Upper lobe of left lung (tissue), 6 donors: ENCODE measurements around the gene LOX. TPM values are rescaled to one million over a fixed set of nuclear protein-coding genes. Genes with fewer than 3 reads are reported as not detected.

Experiments used
- ATAC-seq, 2 donors: fragments of 200-7000 bp; cut with Tn5 transposase; one replicate each; pipeline ENCODE4 v1.9.1; 2022; ENCODE audit warnings: mild to moderate bottlenecking in 2 of 2, moderate library complexity in 2 of 2; ENCODE audit not compliant: low FRiP score in 2 of 2
- DNase-seq, 2 donors: peaks; one replicate each; pipeline ENCODE4 v3.0.0-alpha.2; 2019 to 2020
- H3K27ac ChIP-seq, 4 donors: fragments of 200-600 bp; sonication (generic); one replicate each; pipeline ENCODE4 v1.5.1; 2016 to 2019
- H3K27me3 ChIP-seq, 4 donors: fragments of 200-600 bp; sonication (generic); one replicate each; pipeline ENCODE4 v1.5.1; 2017 to 2019
- H3K36me3 ChIP-seq, 4 donors: fragments of 200-600 bp; sonication (generic); one replicate each; pipeline ENCODE4 v1.5.1; 2016 to 2019
- H3K4me1 ChIP-seq, 4 donors: fragments of 200-600 bp; sonication (generic); one replicate each; pipeline ENCODE4 v1.5.1; 2018 to 2019
- H3K4me3 ChIP-seq, 4 donors: fragments of 200-600 bp; sonication (generic); one replicate each; pipeline ENCODE4 v1.5.1; 2017 to 2019; ENCODE audit warnings: mild to moderate bottlenecking in 2 of 4, moderate library complexity in 1 of 4
- H3K9me3 ChIP-seq, 4 donors: fragments of 200-600 bp; sonication (generic); one replicate each; pipeline ENCODE4 v1.5.1; 2018 to 2019
- EP300 ChIP-seq, 4 donors: sonication (generic); formaldehyde crosslinking; IDR thresholded peaks; one replicate each; pipeline ENCODE4 v1.5.1; 2017; ENCODE audit warnings: antibody characterized with exemption in 4 of 4, control low read depth in 2 of 4
- POLR2A ChIP-seq, 4 donors: fragments of 450-650 bp; IDR thresholded peaks; one replicate each; pipeline ENCODE4 v1.5.1; 2016 to 2017; ENCODE audit warnings: antibody characterized with exemption in 4 of 4, mild to moderate bottlenecking in 2 of 4
- POLR2AphosphoS5 ChIP-seq, 2 donors: sonication (generic); formaldehyde crosslinking; IDR thresholded peaks; one replicate each; pipeline ENCODE4 v1.5.1; 2017; ENCODE audit warnings: antibody characterized with exemption in 2 of 2
- WGBS, 2 donors: methylation state at CpG; one replicate each; pipeline ENCODE4 v1.1.5; 2017 to 2018; 5-methylcytosine and 5-hydroxymethylcytosine counted together
- total RNA-seq, 6 donors: library from RNA; depleted of rRNA in 4 of 6; stranded (reverse); fragments of >200 nt in 4 of 6; gene quantifications; one replicate each; pipeline versions ENCODE4 v1.1.0 to v1.2.1, GENCODE V29; 2016 to 2021
- TF ChIP-seq, protein P1 (sequence below), 6 experiments: fragments of 450-650 bp in 4 of 6; fragments of 200-600 bp in 2 of 6; sonication (generic) in 2 of 6; IDR thresholded peaks; one replicate each; pipeline ENCODE4 v1.5.1; 2016 to 2019; ENCODE audit warnings: antibody characterized with exemption in 6 of 6
- donor health status: DM: no; HTN: no; CAD: no; lungs with moderate emphysema.
- donor health status: DM: no; HTN: yes; CAD: no; lungs with severe emphysema.

The LOX gene
- total RNA-seq, 6 donors from 2014 or later: 5.2 to 48.7 (median 23.9) TPM

DNA sequence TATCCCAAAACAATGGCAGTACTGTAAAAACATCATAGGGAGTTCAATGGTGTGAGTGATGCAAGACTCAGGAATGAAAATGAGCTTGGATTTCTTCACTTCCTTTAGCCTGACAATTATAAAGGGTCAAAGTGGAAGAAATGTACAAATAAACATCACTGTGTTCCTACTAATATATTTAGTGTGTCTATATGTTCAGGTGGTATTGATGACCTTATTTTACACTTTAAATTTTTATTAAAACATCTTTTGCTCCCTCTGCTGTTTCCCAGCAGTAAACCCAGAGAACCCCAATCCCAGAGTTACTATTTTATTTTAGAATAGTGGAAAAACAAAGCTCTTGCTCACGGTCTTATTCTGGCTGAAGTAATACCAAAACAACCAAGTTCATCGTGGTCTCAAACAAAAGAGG, 2.0 kb downstream of the LOX start:
- Histone ChIP-seq H3K27ac (no peak overlapping the region), H3K4me3 (peak overlapping the region in 3 of 4 donors; percentile 51 to 56 (median 53)), H3K36me3 (peaks cover 0 to 4% (median 0%) of the 10 kb centered on the region in 4 donors), H3K4me1 (peaks cover 5 to 27% (median 22%) of the 10 kb centered on the region in 4 donors), H3K27me3 (peaks cover 0 to 8% (median 1%) of the 10 kb centered on the region in 4 donors), H3K9me3 (no peaks in the 10 kb centered on the region)
- TF ChIP-seq EP300 (IDR thresholded peaks at IDR 0.05) (no peak), POLR2AphosphoS5 (IDR thresholded peaks at IDR 0.05) (no peak), POLR2A (IDR thresholded peaks at IDR 0.05) (no peak)
- TF ChIP-seq, protein P1, sequence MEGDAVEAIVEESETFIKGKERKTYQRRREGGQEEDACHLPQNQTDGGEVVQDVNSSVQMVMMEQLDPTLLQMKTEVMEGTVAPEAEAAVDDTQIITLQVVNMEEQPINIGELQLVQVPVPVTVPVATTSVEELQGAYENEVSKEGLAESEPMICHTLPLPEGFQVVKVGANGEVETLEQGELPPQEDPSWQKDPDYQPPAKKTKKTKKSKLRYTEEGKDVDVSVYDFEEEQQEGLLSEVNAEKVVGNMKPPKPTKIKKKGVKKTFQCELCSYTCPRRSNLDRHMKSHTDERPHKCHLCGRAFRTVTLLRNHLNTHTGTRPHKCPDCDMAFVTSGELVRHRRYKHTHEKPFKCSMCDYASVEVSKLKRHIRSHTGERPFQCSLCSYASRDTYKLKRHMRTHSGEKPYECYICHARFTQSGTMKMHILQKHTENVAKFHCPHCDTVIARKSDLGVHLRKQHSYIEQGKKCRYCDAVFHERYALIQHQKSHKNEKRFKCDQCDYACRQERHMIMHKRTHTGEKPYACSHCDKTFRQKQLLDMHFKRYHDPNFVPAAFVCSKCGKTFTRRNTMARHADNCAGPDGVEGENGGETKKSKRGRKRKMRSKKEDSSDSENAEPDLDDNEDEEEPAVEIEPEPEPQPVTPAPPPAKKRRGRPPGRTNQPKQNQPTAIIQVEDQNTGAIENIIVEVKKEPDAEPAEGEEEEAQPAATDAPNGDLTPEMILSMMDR (IDR thresholded peaks at IDR 0.05): no peak
- no peak for DNase-seq
- ATAC-seq: no peak
- WGBS, 2 donors: 44 to 50% methylated on average over 2 of the region's 2 CpGs

DNA sequence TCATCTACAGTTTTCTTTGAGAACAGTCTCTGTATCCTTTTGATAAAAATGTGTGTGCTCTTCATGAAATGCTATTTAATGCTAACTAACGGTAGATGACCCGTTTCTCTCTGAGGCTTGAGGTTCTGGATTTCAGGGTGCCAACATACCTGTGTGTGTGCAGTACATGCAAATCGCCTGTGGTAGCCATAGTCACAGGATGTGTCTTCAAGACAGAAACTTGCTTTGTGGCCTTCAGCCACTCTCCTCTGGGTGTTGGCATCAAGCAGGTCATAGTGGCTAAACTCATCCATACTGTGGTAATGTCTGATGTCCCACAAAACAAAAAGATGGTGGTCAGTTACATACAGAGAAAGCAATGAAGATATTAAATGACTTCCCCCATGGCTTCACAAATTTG, 4.2 kb downstream of the LOX start:
- 85 to 93% methylated on average over 3 of the region's 3 CpGs for WGBS, 2 donors
- Histone ChIP-seq H3K4me3 (no peak overlapping the region), H3K27ac (no peak overlapping the region), H3K4me1 (peaks cover 5 to 27% (median 22%) of the 10 kb centered on the region in 4 donors), H3K36me3 (peaks cover 0 to 4% (median 1%) of the 10 kb centered on the region in 4 donors), H3K27me3 (peaks cover 0 to 8% (median 1%) of the 10 kb centered on the region in 4 donors), H3K9me3 (no peaks in the 10 kb centered on the region)
- TF ChIP-seq POLR2AphosphoS5 (IDR thresholded peaks at IDR 0.05): no peak
- TF ChIP-seq, protein P1 (IDR thresholded peaks at IDR 0.05): no peak
- no peak for TF ChIP-seq POLR2A (IDR thresholded peaks at IDR 0.05)
- no peak for TF ChIP-seq EP300 (IDR thresholded peaks at IDR 0.05)
- ATAC-seq (no peak), DNase-seq (no peak)

DNA sequence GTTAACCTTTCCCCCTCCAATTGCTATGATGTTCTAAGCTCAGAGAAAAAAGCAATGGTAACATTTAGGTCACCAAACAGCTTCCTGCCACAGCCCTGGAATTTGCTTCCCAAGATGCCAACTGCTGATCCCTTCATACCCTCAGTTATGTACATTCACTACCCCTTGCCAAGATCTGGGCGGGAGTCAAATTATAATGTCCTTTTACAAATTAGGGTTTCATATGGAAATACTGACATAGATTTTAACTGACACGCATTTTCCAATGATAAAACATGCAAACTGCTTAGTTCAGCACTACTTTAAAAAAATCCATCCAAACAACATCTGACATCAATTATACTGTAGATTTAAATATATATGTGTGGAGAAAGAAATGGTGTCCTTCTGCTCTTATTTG, 5.0 kb downstream of the LOX start:
- ATAC-seq: no peak
- TF ChIP-seq, protein P1 (IDR thresholded peaks at IDR 0.05): no peak
- no peak for TF ChIP-seq POLR2AphosphoS5 (IDR thresholded peaks at IDR 0.05)
- TF ChIP-seq POLR2A (IDR thresholded peaks at IDR 0.05): no peak
- no peak for TF ChIP-seq EP300 (IDR thresholded peaks at IDR 0.05)
- Histone ChIP-seq H3K4me3 (no peak overlapping the region), H3K36me3 (peaks cover 0 to 4% (median 1%) of the 10 kb centered on the region in 4 donors), H3K9me3 (no peaks in the 10 kb centered on the region), H3K27ac (no peak overlapping the region), H3K27me3 (peaks cover 0 to 8% (median 1%) of the 10 kb centered on the region in 4 donors), H3K4me1 (peaks cover 5 to 19% (median 15%) of the 10 kb centered on the region in 4 donors)
- DNase-seq: no peak
- WGBS, 2 donors: 92% methylated on average over 2 of the region's 2 CpGs

DNA sequence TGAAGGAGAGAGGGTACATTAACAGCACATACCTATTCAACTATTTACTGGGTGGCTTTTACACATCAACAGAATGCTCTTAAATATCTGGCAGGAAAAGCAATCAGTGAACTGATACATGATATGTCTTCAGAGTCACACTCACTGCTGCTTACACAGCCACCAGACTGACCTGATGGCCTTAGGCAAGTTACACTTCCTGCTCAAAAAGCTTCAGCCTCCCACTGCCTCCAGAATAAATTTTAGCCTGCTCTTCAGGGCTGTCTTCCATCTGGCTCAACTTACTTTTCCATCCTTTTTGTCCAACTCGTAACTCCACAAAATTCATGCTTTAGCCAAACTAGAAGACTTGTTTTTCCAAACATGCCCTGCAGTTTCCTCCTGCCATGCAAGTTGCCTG, 10.7 kb downstream of the LOX start:
- no peaks in the 10 kb centered on the region for H3K9me3 ChIP-seq
- WGBS, 2 donors: 76% methylated on average over 1 of the region's 1 CpG
- no peaks in the 10 kb centered on the region for H3K4me1 ChIP-seq
- DNase-seq (no peak), ATAC-seq (no peak)
- TF ChIP-seq EP300 (IDR thresholded peaks at IDR 0.05) (no peak), POLR2AphosphoS5 (IDR thresholded peaks at IDR 0.05) (no peak)
- TF ChIP-seq, protein P1 (IDR thresholded peaks at IDR 0.05): no peak
- peaks cover 0 to 7% (median 0%) of the 10 kb centered on the region in 4 donors for H3K36me3 ChIP-seq
- no peak overlapping the region for H3K4me3 ChIP-seq
- no peaks in the 10 kb centered on the region for H3K27me3 ChIP-seq
- H3K27ac ChIP-seq: no peak overlapping the region

DNA sequence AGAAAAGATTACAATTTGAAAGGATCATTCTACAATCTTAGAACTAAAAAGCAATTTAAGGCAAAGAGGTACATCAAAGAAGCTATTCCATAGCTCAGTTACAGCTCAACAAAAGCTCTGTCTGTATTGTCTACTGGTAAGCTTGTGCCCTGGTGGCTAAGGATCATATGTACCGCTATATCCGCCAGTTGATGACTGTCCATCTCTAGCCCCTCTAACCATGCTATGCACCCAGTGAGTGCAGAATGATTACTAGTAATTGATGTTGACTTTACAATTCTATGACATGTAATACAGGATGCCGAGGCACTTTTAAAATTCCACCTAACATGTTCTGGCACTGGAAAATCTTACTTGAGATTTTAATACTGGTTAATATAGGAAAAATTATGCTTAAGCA, 13.1 kb downstream of the LOX start:
- Histone ChIP-seq H3K4me3 (no peak overlapping the region), H3K9me3 (no peaks in the 10 kb centered on the region), H3K36me3 (peaks cover 0 to 7% (median 0%) of the 10 kb centered on the region in 4 donors), H3K27me3 (no peaks in the 10 kb centered on the region), H3K27ac (no peak overlapping the region), H3K4me1 (no peaks in the 10 kb centered on the region)
- TF ChIP-seq POLR2AphosphoS5 (IDR thresholded peaks at IDR 0.05): no peak
- no peak for TF ChIP-seq POLR2A (IDR thresholded peaks at IDR 0.05)
- TF ChIP-seq EP300 (IDR thresholded peaks at IDR 0.05): no peak
- TF ChIP-seq, protein P1 (IDR thresholded peaks at IDR 0.05): no peak
- 99 to 100% methylated on average over 3 of the region's 3 CpGs for WGBS, 2 donors
- ATAC-seq (no peak), DNase-seq (no peak)
